Ramos (cell line): ENCODE measurements around the gene ZDHHC4.

Experiments
- in situ Hi-C: fragments of 300-500 bp; cut with MboI; formaldehyde crosslinking; loops from one replicate; pipeline ENCODE4 v1.14.3; 2022; ENCODE audit warnings: low sequenced_read_pairs; ENCODE audit not compliant: unreplicated experiment

The ZDHHC4 gene

GRCh38 chr7:6577369-6578113 lies at the start of gene ZDHHC4:
ZDHHC4 (plus strand) TSS chr7:6577454; CDS start chr7:6580562, 3,108 bp downstream.
- in situ Hi-C loops, result no loop called here

- in situ Hi-C loops, result no loop called here
Measured at GRCh38 chr7:6528401-6529130, 48.7 kb upstream of the ZDHHC4 start.

DNA sequence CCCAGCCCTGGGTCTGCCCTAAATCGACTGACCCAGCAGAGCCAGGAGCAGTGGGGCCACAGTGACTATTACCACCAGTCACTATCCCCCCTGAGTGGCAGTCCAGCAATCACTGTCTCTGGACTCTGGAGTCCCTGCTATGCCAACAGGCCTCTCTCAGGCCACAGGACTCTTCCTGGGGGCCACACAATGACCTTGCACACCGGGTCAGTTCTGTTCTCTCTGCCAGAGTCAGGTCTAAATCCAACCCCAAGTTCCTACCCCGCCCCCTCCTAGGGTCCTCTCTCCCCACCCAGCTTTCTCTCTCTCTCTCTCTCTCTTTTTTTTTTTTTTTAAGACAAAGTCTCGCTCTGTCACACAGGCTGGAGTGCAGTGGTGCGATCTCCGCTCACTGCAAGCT lies 47.6 kb upstream of the ZDHHC4 start:
- in situ Hi-C loops, result no loop called here

DNA sequence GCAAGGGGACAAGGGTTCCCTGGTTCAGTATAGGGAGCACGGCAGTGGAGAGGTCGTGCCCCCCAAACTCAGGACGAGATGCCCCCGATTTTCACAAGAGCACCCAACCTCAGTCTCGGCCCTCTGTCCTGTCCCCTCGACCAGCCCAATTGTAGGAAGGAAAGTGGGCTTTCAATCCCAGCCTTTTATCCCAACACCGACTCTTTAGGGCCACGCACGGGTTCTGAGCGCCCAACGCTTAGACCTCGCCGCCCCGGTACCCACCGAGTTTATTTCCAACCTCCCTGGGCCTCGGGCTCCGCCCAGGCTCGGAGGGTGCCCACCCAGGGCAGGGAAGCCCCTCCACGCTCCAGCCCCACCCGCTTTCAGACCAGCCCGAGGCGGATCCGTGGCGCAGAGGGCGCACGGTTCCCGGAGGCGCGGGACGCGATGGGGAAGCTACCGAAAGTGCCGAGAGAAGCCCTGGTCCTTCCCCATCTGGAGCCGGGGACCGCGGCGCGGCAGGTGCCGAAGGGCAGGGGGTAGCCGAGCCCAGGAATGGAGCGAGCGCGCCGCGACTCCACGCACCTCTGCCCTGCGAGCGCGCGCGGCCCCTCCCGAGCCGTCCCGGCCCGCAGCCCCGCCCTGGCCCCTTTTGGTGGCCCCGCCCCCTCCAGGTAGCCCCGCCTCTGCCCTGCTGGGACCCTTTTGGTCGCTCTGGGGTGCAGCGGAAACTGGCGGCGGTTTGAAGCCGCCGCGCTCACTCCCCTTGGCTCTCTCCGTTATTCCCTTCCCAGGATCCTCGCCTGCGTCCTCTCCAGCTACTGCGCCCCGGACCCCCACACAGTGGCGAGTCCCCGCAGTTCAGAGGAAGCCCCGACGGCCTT lies 46.4 kb upstream of the ZDHHC4 start:
- in situ Hi-C loops, result no loop called here

DNA sequence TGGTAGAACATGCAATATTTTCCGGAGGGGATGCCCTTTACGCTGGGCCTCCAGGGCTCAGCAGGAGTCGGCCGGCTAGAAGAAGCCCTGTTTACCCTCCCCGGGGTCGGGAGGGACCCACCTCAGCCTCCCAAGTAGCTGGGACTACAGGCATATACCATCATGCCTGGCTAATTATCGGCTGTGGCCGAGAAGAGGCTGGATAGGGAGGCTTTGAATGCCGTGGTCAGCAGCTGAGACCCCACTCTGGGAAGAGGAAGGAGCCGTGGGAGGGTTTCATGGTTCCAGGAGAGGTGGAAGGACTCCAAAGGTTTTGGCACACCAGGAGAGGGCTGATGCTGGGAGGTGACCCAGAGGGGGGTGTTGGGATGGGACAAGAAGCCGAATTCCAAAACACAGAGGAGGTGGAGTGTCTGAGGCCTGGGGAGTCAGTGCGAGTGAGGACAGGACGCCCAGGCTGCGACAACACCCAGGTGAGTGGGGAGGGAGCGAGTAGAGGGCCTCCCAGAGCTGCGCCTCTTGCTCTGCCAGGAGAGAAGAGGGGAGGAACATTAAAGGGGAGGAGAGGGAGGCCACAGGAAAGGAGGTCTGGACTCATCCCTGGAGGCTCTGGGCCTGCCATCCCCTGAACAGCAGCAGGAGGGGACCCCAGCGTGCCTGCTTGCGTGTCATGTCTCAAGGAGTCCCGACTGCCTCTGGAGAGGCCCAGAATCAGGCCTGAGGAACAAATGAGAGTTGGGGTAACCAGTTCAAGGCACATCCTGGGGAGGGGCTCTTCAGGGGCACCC lies 45.6 kb upstream of the ZDHHC4 start:
- in situ Hi-C loops, result no loop called here

DNA sequence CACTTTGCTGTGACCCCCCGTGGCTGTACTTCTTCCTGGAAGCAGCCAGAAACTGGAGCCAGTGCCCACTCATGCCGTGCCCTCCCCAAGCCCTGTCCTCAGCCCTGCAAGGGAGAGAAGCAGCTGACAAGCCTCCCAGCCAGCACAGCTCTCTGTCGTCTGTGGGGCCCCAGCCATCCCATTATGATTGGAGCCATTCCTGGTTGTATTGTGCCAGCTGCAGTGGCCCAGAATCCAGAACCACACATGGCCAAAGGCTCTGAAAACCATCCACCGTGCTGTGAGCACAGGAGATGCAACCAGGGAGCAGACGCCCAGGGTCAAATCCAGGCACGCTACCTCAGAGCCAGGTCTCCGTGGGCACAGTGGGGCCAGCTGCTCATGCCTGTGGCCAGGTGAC lies 44.7 kb upstream of the ZDHHC4 start:
- in situ Hi-C loops, result no loop called here

GRCh38 chr7:6533893-6534495 lies 43.3 kb upstream of the ZDHHC4 start:
- in situ Hi-C loops, result no loop called here

GRCh38 chr7:6536262-6537260 lies 40.7 kb upstream of the ZDHHC4 start:
- in situ Hi-C loops, result no loop called here

DNA sequence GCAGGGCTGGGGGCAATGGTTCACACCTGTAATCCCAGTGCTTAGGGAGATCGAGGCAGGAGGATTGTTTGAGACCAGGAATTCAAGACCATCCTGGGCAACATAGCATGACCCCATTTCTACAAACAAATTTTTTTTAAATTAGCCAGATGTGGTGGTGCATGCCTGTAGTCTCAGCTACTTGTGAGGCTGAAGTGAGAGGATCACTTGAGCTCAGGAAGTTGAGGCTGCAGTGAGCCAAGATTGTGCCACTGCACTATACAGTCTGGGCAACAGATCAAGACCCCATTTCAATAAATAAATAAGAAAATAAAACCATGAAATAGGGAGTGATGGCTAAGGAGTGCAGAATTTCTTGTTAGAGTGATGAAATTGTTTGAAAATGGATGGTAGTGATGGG lies 34.9 kb upstream of the ZDHHC4 start:
- in situ Hi-C loops, result no loop called here

DNA sequence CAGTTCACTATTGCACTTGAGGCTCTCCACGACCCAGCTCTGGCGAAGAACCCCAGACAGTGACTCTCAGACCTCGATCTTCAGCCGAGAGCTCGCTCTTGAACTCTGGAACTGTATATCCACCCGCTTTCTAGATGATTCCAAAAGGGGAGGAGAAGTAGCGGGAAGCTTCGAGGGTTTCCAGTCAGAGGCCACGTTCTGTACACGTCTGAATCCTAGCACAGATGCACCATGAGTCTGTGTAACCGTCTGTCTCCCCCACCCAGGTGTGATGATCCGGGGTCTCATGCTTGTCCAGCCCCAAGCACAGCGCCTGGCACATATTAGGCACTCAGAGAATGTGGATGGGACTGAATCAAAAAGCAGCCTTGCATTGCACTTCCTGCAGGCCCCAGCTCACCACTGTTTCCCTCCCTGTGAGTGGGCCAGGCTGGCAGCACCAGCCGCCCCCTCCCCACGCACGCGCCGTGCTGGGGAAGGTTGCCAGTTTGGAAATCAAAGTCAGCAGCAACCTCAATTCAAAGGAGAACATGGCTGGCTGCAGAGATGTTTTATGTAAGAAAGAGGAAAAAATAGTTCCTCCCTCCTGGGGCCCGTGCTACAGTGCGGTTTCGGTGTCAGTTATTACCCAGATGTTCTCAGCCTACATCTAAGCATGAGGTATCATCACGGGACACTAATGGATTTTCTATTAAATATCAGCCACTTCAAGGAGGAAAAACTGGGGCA lies 31.7 kb upstream of the ZDHHC4 start:
- in situ Hi-C loops, result no loop called here

- in situ Hi-C loops, result no loop called here
Measured at GRCh38 chr7:6546498-6547251, 30.6 kb upstream of the ZDHHC4 start.

- in situ Hi-C loops, result no loop called here
Measured at GRCh38 chr7:6547400-6547799, 29.9 kb upstream of the ZDHHC4 start.

DNA sequence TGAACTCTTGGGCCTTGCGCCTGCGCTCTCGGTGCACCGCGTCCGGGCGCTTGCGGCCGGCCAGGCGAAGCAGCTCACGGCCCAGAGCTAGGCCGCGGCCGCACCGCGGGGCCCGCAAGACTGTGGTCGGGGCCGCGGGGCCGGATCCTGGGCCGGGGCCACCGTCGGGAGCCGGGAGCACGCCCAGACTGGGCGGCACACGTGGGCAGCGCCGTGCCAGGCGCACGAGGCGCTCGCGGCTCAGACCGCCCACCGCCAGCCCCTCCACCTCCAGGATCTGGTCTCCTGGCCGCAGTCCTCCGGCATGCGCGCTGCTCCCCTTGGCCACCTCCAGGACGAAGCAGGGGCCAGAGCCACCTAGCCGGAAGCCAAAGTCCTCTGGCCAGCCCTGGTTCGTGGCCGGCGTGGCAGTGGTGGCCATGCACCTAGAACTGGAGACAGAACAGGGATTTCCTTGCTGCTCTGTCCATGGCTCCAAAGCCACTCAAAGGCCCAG lies 26.2 kb upstream of the ZDHHC4 start, which contains the start of gene GRID2IP:
Gene GRID2IP (minus strand): TSS at position 446 of the 496 bp plus-strand sequence. CDS start 25 bp downstream, at position 421.
- in situ Hi-C loops, result no loop called here

GRCh38 chr7:6553448-6554044 lies 23.7 kb upstream of the ZDHHC4 start:
- in situ Hi-C loops, result no loop called here

DNA sequence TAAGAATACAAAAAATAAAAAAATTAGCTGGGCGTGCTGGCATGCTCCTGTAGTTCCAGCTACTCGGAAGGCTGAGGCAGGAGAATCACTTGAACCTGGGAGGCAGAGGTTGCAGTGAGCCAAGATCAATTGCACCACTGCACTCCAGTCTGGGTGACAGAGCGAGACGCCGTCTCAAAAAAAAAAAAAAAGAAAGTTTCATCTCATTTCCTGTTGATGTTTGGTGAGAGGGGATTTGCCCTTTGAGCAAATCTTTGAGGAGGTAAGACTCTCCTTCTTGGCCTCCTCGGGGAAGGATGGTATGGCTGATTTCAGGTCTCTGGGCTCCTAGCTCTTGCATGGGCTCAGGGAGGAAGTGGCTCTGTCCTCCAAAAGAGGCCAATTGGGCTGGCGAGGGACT lies 22.4 kb upstream of the ZDHHC4 start:
- in situ Hi-C loops, result no loop called here

GRCh38 chr7:6556196-6556595 lies 21.1 kb upstream of the ZDHHC4 start:
- in situ Hi-C loops, result no loop called here
